ENCODE measurements around the gene CASK. TPM values are rescaled to one million over a fixed set of nuclear protein-coding genes. Genes with fewer than 3 reads are reported as not detected.

Gene CASK
- total and polyA plus RNA-seq, 7 experiments from 2014 or later = 5.6 to 72.4 (median 43.5) TPM

GRCh38 chrX:41931591-41931990, 8.2 kb upstream of the CASK start:
- no peaks in the 10 kb centered on the region for H3K9me3 ChIP-seq (ENCODE audit: control insufficient read depth in 2 of 3, low read length in 3 of 3)
- no peak for DNase-seq
- H3K4me3 Mint-ChIP-seq = no peak overlapping the region
- H3K27me3 Mint-ChIP-seq = peaks cover 0 to 8% (median 0%) of the 10 kb centered on the region in 5 donors
- H3K27ac ChIP-seq (ENCODE audit: low read depth, low read length) = no peak overlapping the region
- peaks cover 0 to 4% (median 0%) of the 10 kb centered on the region in 7 donors for H3K4me1 Mint-ChIP-seq
- no peak for ATAC-seq
- CTCF ChIA-PET = no interaction called here
- H3K27me3 ChIP-seq (ENCODE audit: control insufficient read depth in 2 of 2, insufficient read depth in 2 of 2, low read length in 2 of 2) = no peaks in the 10 kb centered on the region
- H3K27ac Mint-ChIP-seq = no peak overlapping the region
- H3K36me3 ChIP-seq (ENCODE audit: control insufficient read depth in 2 of 3, insufficient read depth in 3 of 3, low read length in 3 of 3) = no peaks in the 10 kb centered on the region
- intact Hi-C loops (cut with micrococcal nuclease) = no loop called here
- H3K4me3 ChIP-seq (ENCODE audit: low read length) = no peak overlapping the region
- POLR2A ChIA-PET = no interaction called here
- H3K36me3 Mint-ChIP-seq = peaks cover 0 to 3% (median 0%) of the 10 kb centered on the region in 5 donors
- H3K4me1 ChIP-seq (ENCODE audit: control insufficient read depth in 2 of 2, insufficient read depth in 2 of 2, low read length in 2 of 2) = peaks cover 0 to 3% of the 10 kb centered on the region in 2 donors
- peaks cover 0 to 4% (median 0%) of the 10 kb centered on the region in 11 donors for H3K9me3 Mint-ChIP-seq

DNA sequence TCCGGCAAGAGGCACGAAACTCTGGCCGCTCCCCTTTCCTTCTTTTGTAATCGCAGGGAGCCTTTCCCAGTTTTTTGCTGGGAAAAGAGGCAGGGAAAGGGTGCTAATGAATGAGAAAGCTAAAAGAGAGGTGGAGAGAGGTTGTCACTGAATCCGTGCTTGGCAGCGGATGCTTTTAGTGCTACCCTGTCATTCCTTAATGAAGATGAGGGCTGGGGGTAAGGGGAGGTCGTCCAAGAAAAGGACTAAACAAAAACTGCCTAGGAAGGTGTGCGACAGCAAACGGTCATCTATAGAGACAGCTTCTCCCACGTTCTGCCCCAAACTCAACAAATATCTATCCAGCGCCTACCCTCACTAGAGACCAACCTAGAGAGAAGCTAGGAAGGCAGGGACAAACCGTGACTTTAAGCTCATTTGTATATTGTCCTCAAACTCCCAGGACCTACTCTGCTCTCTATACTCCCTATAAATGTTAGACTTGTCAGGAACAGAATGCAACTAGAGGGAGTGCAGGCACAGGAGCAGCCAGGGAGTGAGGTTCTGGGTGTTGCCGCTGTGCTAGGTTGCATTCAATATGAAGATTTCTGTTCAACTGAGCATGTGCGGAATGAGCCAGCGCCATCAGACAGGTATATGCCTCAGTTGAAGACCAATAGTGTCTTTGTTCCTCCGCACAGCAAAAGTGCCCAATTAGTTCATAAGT, 777 bp upstream of the CASK start:
- POLR2A ChIA-PET = interaction anchor here (0.6 to 2.0 kb wide), 3 partner anchors 10 to 1020 kb away, joined by 3 to 10 read pairs (median 3); no protein-coding TSS in a partner anchor
- H3K4me1 Mint-ChIP-seq = peaks cover 6 to 33% (median 22%) of the 10 kb centered on the region in 7 donors
- Histone ChIP-seq H3K4me3 (ENCODE audit: low read length) (peak overlapping the region; percentile 77), H3K27me3 (ENCODE audit: control insufficient read depth in 2 of 2, insufficient read depth in 2 of 2, low read length in 2 of 2) (no peaks in the 10 kb centered on the region), H3K9me3 (ENCODE audit: control insufficient read depth in 2 of 3, low read length in 3 of 3) (no peaks in the 10 kb centered on the region), H3K36me3 (ENCODE audit: control insufficient read depth in 2 of 3, insufficient read depth in 3 of 3, low read length in 3 of 3) (peaks cover 0 to 4% (median 0%) of the 10 kb centered on the region in 3 experiments), H3K4me1 (ENCODE audit: control insufficient read depth in 2 of 2, insufficient read depth in 2 of 2, low read length in 2 of 2) (peaks cover 0 to 3% of the 10 kb centered on the region in 2 donors), H3K27ac (ENCODE audit: low read depth, low read length) (peak overlapping the region; percentile 65)
- CTCF ChIA-PET = no interaction called here
- peaks cover 0 to 4% (median 0%) of the 10 kb centered on the region in 5 donors for H3K36me3 Mint-ChIP-seq
- H3K27me3 Mint-ChIP-seq = peaks cover 0 to 2% (median 0%) of the 10 kb centered on the region in 5 donors
- ATAC-seq (no peak), DNase-seq (peak in 6 of 9 donors; percentile 16 to 40 (median 28))
- no peaks in the 10 kb centered on the region for H3K9me3 Mint-ChIP-seq
- intact Hi-C loops (cut with micrococcal nuclease) = loop anchor here (2.0 to 10.0 kb wide), 10 partner anchors 15 to 1631 kb away; partner anchors contain the start of gene DDX3X (in 1 of the 2)
- H3K27ac Mint-ChIP-seq = peak overlapping the region in 8 of 9 donors; percentile 48 to 92 (median 82)
- peak overlapping the region; percentile 85 to 92 (median 92) for H3K4me3 Mint-ChIP-seq

DNA sequence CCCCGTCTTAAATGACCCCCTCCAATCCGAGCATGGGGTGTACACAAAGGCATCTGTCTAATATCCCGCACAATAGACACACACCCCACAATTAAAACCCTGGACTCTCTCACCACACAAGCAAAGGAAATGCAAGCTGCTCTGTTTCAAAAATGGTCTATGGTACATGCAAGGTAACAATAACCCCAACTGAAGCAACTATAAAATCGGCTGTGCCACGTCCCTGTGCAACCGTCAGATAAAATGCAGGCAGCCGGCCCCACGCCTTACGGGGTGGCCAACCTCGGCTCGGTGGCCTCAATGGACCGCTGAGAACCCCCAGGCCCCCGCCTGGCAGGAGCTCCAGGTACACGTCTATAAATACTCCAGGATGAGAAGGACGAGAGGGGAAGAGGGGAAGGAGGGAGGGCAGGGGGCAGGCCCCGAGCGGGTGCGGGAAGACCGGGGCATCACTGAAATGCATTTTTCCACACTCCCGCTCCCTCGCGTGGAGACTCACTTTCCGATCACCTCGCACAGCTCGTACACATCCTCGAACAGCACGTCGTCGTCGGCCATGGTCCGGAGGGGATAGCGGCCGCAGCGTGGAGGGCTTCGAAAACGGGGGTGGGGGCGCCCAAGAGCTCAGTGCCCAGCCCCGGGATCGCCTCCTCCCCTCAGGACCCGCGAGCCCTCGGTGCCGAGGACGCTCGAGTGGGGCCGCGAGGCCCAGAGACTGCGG, 763 bp downstream of the CASK start:
- Histone ChIP-seq H3K4me3 (ENCODE audit: low read length) (peak overlapping the region; percentile 78), H3K9me3 (ENCODE audit: control insufficient read depth in 2 of 3, low read length in 3 of 3) (no peaks in the 10 kb centered on the region), H3K36me3 (ENCODE audit: control insufficient read depth in 2 of 3, insufficient read depth in 3 of 3, low read length in 3 of 3) (peaks cover 0 to 4% (median 0%) of the 10 kb centered on the region in 3 experiments), H3K27me3 (ENCODE audit: control insufficient read depth in 2 of 2, insufficient read depth in 2 of 2, low read length in 2 of 2) (no peaks in the 10 kb centered on the region), H3K4me1 (ENCODE audit: control insufficient read depth in 2 of 2, insufficient read depth in 2 of 2, low read length in 2 of 2) (peaks cover 8 to 9% of the 10 kb centered on the region in 2 donors), H3K27ac (ENCODE audit: low read depth, low read length) (peak overlapping the region; percentile 70)
- H3K4me3 Mint-ChIP-seq = peak overlapping the region; percentile 88 to 99 (median 92)
- peak overlapping the region; percentile 71 to 95 (median 82) for H3K27ac Mint-ChIP-seq
- H3K36me3 Mint-ChIP-seq = peaks cover 0 to 4% (median 0%) of the 10 kb centered on the region in 5 donors
- CTCF ChIA-PET = interaction anchor here (0.5 kb wide), 1 partner anchor 1295 kb away, joined by 3 read pairs; no protein-coding TSS in a partner anchor
- DNase-seq (peak in 7 of 9 donors; percentile 4 to 34 (median 19)), ATAC-seq (peak; percentile 1)
- POLR2A ChIA-PET = interaction anchor here (0.9 to 1.0 kb wide), 2 partner anchors 52 to 55 kb away, joined by 3 read pairs; no protein-coding TSS in a partner anchor
- peaks cover 8 to 48% (median 37%) of the 10 kb centered on the region in 7 donors for H3K4me1 Mint-ChIP-seq
- no peaks in the 10 kb centered on the region for H3K9me3 Mint-ChIP-seq
- intact Hi-C loops (cut with micrococcal nuclease) = loop anchor here (2.0 to 10.0 kb wide), 10 partner anchors 14 to 1632 kb away; partner anchors contain the start of gene DDX3X (in 1 of the 2)
- peaks cover 0 to 2% (median 0%) of the 10 kb centered on the region in 5 donors for H3K27me3 Mint-ChIP-seq

GRCh38 chrX:41921492-41922430, 1.6 kb downstream of the CASK start:
- Histone ChIP-seq H3K4me1 (ENCODE audit: control insufficient read depth in 2 of 2, insufficient read depth in 2 of 2, low read length in 2 of 2) (peaks cover 8 to 13% of the 10 kb centered on the region in 2 donors), H3K4me3 (ENCODE audit: low read length) (peak overlapping the region; percentile 78), H3K27me3 (ENCODE audit: control insufficient read depth in 2 of 2, insufficient read depth in 2 of 2, low read length in 2 of 2) (no peaks in the 10 kb centered on the region), H3K27ac (ENCODE audit: low read depth, low read length) (peak overlapping the region; percentile 70), H3K9me3 (ENCODE audit: control insufficient read depth in 2 of 3, low read length in 3 of 3) (no peaks in the 10 kb centered on the region), H3K36me3 (ENCODE audit: control insufficient read depth in 2 of 3, insufficient read depth in 3 of 3, low read length in 3 of 3) (peaks cover 0 to 4% (median 0%) of the 10 kb centered on the region in 3 experiments)
- ATAC-seq = no peak
- peak in 3 of 9 donors; percentile 7 to 31 (median 14) for DNase-seq
- H3K27me3 Mint-ChIP-seq = peaks cover 0 to 2% (median 0%) of the 10 kb centered on the region in 5 donors
- ChIA-PET CTCF (no interaction called here), POLR2A (interaction anchor here (0.6 to 0.8 kb wide), 2 partner anchors 70 to 1023 kb away, joined by 3 read pairs; no protein-coding TSS in a partner anchor)
- peak overlapping the region; percentile 71 to 95 (median 82) for H3K27ac Mint-ChIP-seq
- H3K4me1 Mint-ChIP-seq = peaks cover 9 to 56% (median 45%) of the 10 kb centered on the region in 7 donors
- H3K9me3 Mint-ChIP-seq = no peaks in the 10 kb centered on the region
- H3K4me3 Mint-ChIP-seq = peak overlapping the region; percentile 88 to 99 (median 92)
- intact Hi-C loops (cut with micrococcal nuclease) = loop anchor here (2.0 to 10.0 kb wide), 10 partner anchors 13 to 1633 kb away; partner anchors contain the start of gene DDX3X (in 1 of the 2)
- peaks cover 0 to 4% (median 0%) of the 10 kb centered on the region in 5 donors for H3K36me3 Mint-ChIP-seq

DNA sequence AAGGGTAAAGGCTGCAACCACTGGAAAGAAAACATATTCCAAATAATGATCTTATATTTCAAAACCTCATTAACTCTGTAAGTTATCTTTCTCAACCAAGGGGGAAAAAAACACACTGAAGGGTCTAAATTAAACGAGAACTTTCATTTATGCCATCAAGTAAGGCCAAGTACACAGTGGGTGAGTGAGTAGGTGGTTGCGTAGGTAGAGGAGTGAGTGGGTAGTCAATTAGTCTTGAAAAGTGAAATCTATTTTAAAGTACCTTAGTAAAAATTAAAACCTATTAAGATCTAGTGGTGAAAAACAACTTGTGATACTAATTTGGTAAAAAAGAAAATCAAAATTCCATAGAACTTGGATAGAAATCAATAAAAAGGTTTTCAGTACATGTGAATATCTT, 3.5 kb downstream of the CASK start:
- no peaks in the 10 kb centered on the region for H3K9me3 ChIP-seq (ENCODE audit: control insufficient read depth in 2 of 3, low read length in 3 of 3)
- DNase-seq (no peak), ATAC-seq (no peak)
- POLR2A ChIA-PET = interaction anchor here (0.7 kb wide), 1 partner anchor 1016 kb away, joined by 3 read pairs; no protein-coding TSS in a partner anchor
- no peaks in the 10 kb centered on the region for H3K27me3 ChIP-seq (ENCODE audit: control insufficient read depth in 2 of 2, insufficient read depth in 2 of 2, low read length in 2 of 2)
- Mint-ChIP-seq H3K4me3 (peak overlapping the region in 8 of 10 donors; percentile 16 to 83 (median 54)), H3K4me1 (peaks cover 9 to 67% (median 55%) of the 10 kb centered on the region in 7 donors), H3K27me3 (no peaks in the 10 kb centered on the region), H3K27ac (peak overlapping the region in 4 of 9 donors; percentile 18 to 52 (median 48)), H3K36me3 (peaks cover 0 to 7% (median 3%) of the 10 kb centered on the region in 5 donors), H3K9me3 (no peaks in the 10 kb centered on the region)
- peaks cover 8 to 17% of the 10 kb centered on the region in 2 donors for H3K4me1 ChIP-seq (ENCODE audit: control insufficient read depth in 2 of 2, insufficient read depth in 2 of 2, low read length in 2 of 2)
- no peak overlapping the region for H3K4me3 ChIP-seq (ENCODE audit: low read length)
- intact Hi-C loops (cut with micrococcal nuclease) = loop anchor here (5.0 to 10.0 kb wide), 8 partner anchors 123 to 1635 kb away; partner anchors contain the start of gene DDX3X (in 1 of the 2)
- H3K27ac ChIP-seq (ENCODE audit: low read depth, low read length) = no peak overlapping the region
- CTCF ChIA-PET = no interaction called here
- H3K36me3 ChIP-seq (ENCODE audit: control insufficient read depth in 2 of 3, insufficient read depth in 3 of 3, low read length in 3 of 3) = peaks cover 0 to 4% (median 0%) of the 10 kb centered on the region in 3 experiments

Measured in naive thymus-derived CD4-positive, alpha-beta T cell (primary cell).